ENCODE data around the gene ANKRD40.
"Not testable (repeated sequence)": the region's sequence is repeated elsewhere in the genome, so short reads cannot be mapped to it uniquely, and the experiment has no call there.

GRCh38 chr17:50680543-50681262, 27.0 kb downstream of the ANKRD40 start:
- TF ChIP-seq CTCF, POLR2A (IDR thresholded peaks at IDR 0.05): not testable (repeated sequence)
